ENCODE data around the gene CALHM4.
"Not testable (repeated sequence)": the region's sequence is repeated elsewhere in the genome, so short reads cannot be mapped to it uniquely, and the experiment has no call there.

The CALHM4 gene

GRCh38 chr6:116595247-116595646 is 41.7 kb downstream of the CALHM4 start:
- Histone ChIP-seq H2AFZ (ENCODE audit: low read depth, low read length) (no peak overlapping the region), H3K23ac (ENCODE audit: low read length in 2 of 2) (no peak overlapping the region), H4K8ac (ENCODE audit: low read length) (no peak overlapping the region), H3K36me3 (ENCODE audit: control insufficient read depth in 1 of 2, insufficient read depth in 2 of 2, low read depth in 1 of 2, low read length in 2 of 2) (peaks cover 5 to 81% of the 10 kb centered on the region in 2 experiments), H3K79me1 (replicated peaks; ENCODE audit: low read length, poor library complexity, severe bottlenecking) (peaks cover 1% of the 10 kb centered on the region), H4K91ac (ENCODE audit: low read length) (no peak overlapping the region), H3K4me1 (ENCODE audit: control insufficient read depth, insufficient read depth, low read depth, low read length) (no peaks in the 10 kb centered on the region), H2BK5ac (ENCODE audit: low read depth, low read length, poor library complexity, severe bottlenecking) (no peak overlapping the region), H3K4me2 (ENCODE audit: low read length, poor library complexity, severe bottlenecking) (no peak overlapping the region), H3K27ac (ENCODE audit: low read length, poor library complexity, severe bottlenecking) (no peak overlapping the region), H3K4me3 (ENCODE audit: insufficient read depth in 1 of 2, low read depth in 1 of 2, low read length in 2 of 2) (no peak overlapping the region), H2AK5ac (ENCODE audit: low read length, severe bottlenecking) (no peak overlapping the region), H3K9me3 (ENCODE audit: control insufficient read depth, low read length) (no peaks in the 10 kb centered on the region), H3K18ac (ENCODE audit: low read depth in 1 of 2, low read length in 2 of 2) (no peak overlapping the region), H3K27me3 (ENCODE audit: control insufficient read depth in 1 of 2, insufficient read depth in 1 of 2, low read length in 2 of 2) (no peaks in the 10 kb centered on the region), H3K14ac (ENCODE audit: low read length in 2 of 2) (no peak overlapping the region), H2BK15ac (ENCODE audit: low read depth, poor library complexity, severe bottlenecking) (no peak overlapping the region), H3K4ac (ENCODE audit: low read depth in 1 of 2, low read length in 2 of 2) (no peak overlapping the region), H2BK120ac (ENCODE audit: low read depth, low read length) (no peak overlapping the region), H2BK12ac (ENCODE audit: low read length in 2 of 2) (no peak overlapping the region), H3K9ac (ENCODE audit: low read length) (no peak overlapping the region)
- 100% methylated on average over 3 of the region's 3 CpGs for WGBS
- DNase-seq: no peak

- no peak overlapping the region for H3K18ac ChIP-seq (ENCODE audit: low read depth in 1 of 2, low read length in 2 of 2)
- H2AFZ ChIP-seq (ENCODE audit: low read depth, low read length): no peak overlapping the region
- DNase-seq: peak; percentile 36
- H2BK12ac ChIP-seq (ENCODE audit: low read length in 2 of 2): no peak overlapping the region
- H3K27me3 ChIP-seq (ENCODE audit: control insufficient read depth in 1 of 2, insufficient read depth in 1 of 2, low read length in 2 of 2): no peaks in the 10 kb centered on the region
- H3K36me3 ChIP-seq (ENCODE audit: control insufficient read depth in 1 of 2, insufficient read depth in 2 of 2, low read depth in 1 of 2, low read length in 2 of 2): peaks cover 5 to 75% of the 10 kb centered on the region in 2 experiments
- H4K91ac ChIP-seq (ENCODE audit: low read length): no peak overlapping the region
- H3K27ac ChIP-seq (ENCODE audit: low read length, poor library complexity, severe bottlenecking): no peak overlapping the region
- no peaks in the 10 kb centered on the region for H3K4me1 ChIP-seq (ENCODE audit: control insufficient read depth, insufficient read depth, low read depth, low read length)
- H3K9me3 ChIP-seq (ENCODE audit: control insufficient read depth, low read length): no peaks in the 10 kb centered on the region
- H3K4me2 ChIP-seq (ENCODE audit: low read length, poor library complexity, severe bottlenecking): no peak overlapping the region
- H3K4me3 ChIP-seq (ENCODE audit: insufficient read depth in 1 of 2, low read depth in 1 of 2, low read length in 2 of 2): no peak overlapping the region
- no peak overlapping the region for H4K8ac ChIP-seq (ENCODE audit: low read length)
- 95% methylated on average over 4 of the region's 4 CpGs for WGBS
- no peak overlapping the region for H2AK5ac ChIP-seq (ENCODE audit: low read length, severe bottlenecking)
- H3K4ac ChIP-seq (ENCODE audit: low read depth in 1 of 2, low read length in 2 of 2): no peak overlapping the region
- H3K9ac ChIP-seq (ENCODE audit: low read length): no peak overlapping the region
- no peak overlapping the region for H3K23ac ChIP-seq (ENCODE audit: low read length in 2 of 2)
- H2BK5ac ChIP-seq (ENCODE audit: low read depth, low read length, poor library complexity, severe bottlenecking): no peak overlapping the region
- H2BK15ac ChIP-seq (ENCODE audit: low read depth, poor library complexity, severe bottlenecking): no peak overlapping the region
- no peak overlapping the region for H3K14ac ChIP-seq (ENCODE audit: low read length in 2 of 2)
- H3K79me1 ChIP-seq (replicated peaks; ENCODE audit: low read length, poor library complexity, severe bottlenecking): peaks cover 1% of the 10 kb centered on the region
- H2BK120ac ChIP-seq (ENCODE audit: low read depth, low read length): no peak overlapping the region
Observed at GRCh38 chr6:116596815-116597214, 43.3 kb downstream of the CALHM4 start.

GRCh38 chr6:116603916-116604315 is 50.4 kb downstream of the CALHM4 start:
- not testable (repeated sequence) for H2BK15ac ChIP-seq (ENCODE audit: low read depth, poor library complexity, severe bottlenecking); H4K91ac ChIP-seq (ENCODE audit: low read length); H2AFZ ChIP-seq (ENCODE audit: low read depth, low read length); H3K27ac ChIP-seq (ENCODE audit: low read length, poor library complexity, severe bottlenecking); H3K79me1 ChIP-seq (replicated peaks; ENCODE audit: low read length, poor library complexity, severe bottlenecking); H3K4me3 ChIP-seq (ENCODE audit: insufficient read depth in 1 of 2, low read depth in 1 of 2, low read length in 2 of 2); H2AK5ac ChIP-seq (ENCODE audit: low read length, severe bottlenecking); H3K9me3 ChIP-seq (ENCODE audit: control insufficient read depth, low read length); H4K8ac ChIP-seq (ENCODE audit: low read length); H3K9ac ChIP-seq (ENCODE audit: low read length); H3K23ac ChIP-seq (ENCODE audit: low read length in 2 of 2); H2BK12ac ChIP-seq (ENCODE audit: low read length in 2 of 2); H3K4me1 ChIP-seq (ENCODE audit: control insufficient read depth, insufficient read depth, low read depth, low read length); H3K14ac ChIP-seq (ENCODE audit: low read length in 2 of 2); DNase-seq; H3K27me3 ChIP-seq (ENCODE audit: control insufficient read depth in 1 of 2, insufficient read depth in 1 of 2, low read length in 2 of 2); H2BK120ac ChIP-seq (ENCODE audit: low read depth, low read length); H3K4ac ChIP-seq (ENCODE audit: low read depth in 1 of 2, low read length in 2 of 2); H3K18ac ChIP-seq (ENCODE audit: low read depth in 1 of 2, low read length in 2 of 2); H3K4me2 ChIP-seq (ENCODE audit: low read length, poor library complexity, severe bottlenecking); H2BK5ac ChIP-seq (ENCODE audit: low read depth, low read length, poor library complexity, severe bottlenecking)
- 100% methylated on average over 1 of the region's 3 CpGs for WGBS
- peaks cover 0 to 46% of the 10 kb centered on the region in 2 experiments for H3K36me3 ChIP-seq (ENCODE audit: control insufficient read depth in 1 of 2, insufficient read depth in 2 of 2, low read depth in 1 of 2, low read length in 2 of 2)

DNA sequence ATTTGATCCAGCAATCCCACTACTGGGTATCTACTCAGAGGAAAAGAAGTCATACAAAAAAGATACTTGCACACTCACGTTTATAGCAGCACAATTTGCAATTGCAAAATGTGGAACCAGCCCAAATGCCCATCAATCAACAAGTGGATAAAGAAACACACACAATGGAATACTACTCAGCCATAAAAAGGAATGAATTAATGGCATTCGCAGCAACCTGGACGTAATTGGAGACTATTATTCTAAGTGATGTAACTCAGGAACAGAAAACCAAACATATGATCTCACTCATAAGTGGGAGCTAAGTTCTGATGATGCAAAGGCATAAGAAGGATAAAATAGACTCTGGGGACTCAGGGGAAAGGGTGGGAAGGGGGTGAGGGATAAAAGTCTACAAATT is 51.3 kb downstream of the CALHM4 start:
- 83% methylated on average over 1 of the region's 3 CpGs for WGBS
- DNase-seq: not testable (repeated sequence)

More for the DNA sequence above, 51.3 kb downstream of the CALHM4 start:
- H2BK120ac ChIP-seq (ENCODE audit: low read depth, low read length); H2AFZ ChIP-seq (ENCODE audit: low read depth, low read length); H3K4me1 ChIP-seq (ENCODE audit: control insufficient read depth, insufficient read depth, low read depth, low read length); H3K14ac ChIP-seq (ENCODE audit: low read length in 2 of 2); H3K9me3 ChIP-seq (ENCODE audit: control insufficient read depth, low read length); H3K4me3 ChIP-seq (ENCODE audit: insufficient read depth in 1 of 2, low read depth in 1 of 2, low read length in 2 of 2); H4K8ac ChIP-seq (ENCODE audit: low read length); H4K91ac ChIP-seq (ENCODE audit: low read length); H3K9ac ChIP-seq (ENCODE audit: low read length); H2BK12ac ChIP-seq (ENCODE audit: low read length in 2 of 2); H3K18ac ChIP-seq (ENCODE audit: low read depth in 1 of 2, low read length in 2 of 2); H2BK5ac ChIP-seq (ENCODE audit: low read depth, low read length, poor library complexity, severe bottlenecking); H3K79me1 ChIP-seq (replicated peaks; ENCODE audit: low read length, poor library complexity, severe bottlenecking); H3K27ac ChIP-seq (ENCODE audit: low read length, poor library complexity, severe bottlenecking); H2BK15ac ChIP-seq (ENCODE audit: low read depth, poor library complexity, severe bottlenecking); H3K23ac ChIP-seq (ENCODE audit: low read length in 2 of 2); H3K4me2 ChIP-seq (ENCODE audit: low read length, poor library complexity, severe bottlenecking); H2AK5ac ChIP-seq (ENCODE audit: low read length, severe bottlenecking); H3K27me3 ChIP-seq (ENCODE audit: control insufficient read depth in 1 of 2, insufficient read depth in 1 of 2, low read length in 2 of 2); H3K4ac ChIP-seq (ENCODE audit: low read depth in 1 of 2, low read length in 2 of 2): not testable (repeated sequence)
- H3K36me3 ChIP-seq (ENCODE audit: control insufficient read depth in 1 of 2, insufficient read depth in 2 of 2, low read depth in 1 of 2, low read length in 2 of 2): peaks cover 0 to 42% of the 10 kb centered on the region in 2 experiments

Data from mesenchymal stem cell (in vitro differentiated cells and primary cell).